Measurements from ENCODE around the gene POLG2. TPM values are rescaled to one million over a fixed set of nuclear protein-coding genes. Genes with fewer than 3 reads are reported as not detected.

POLG2 gene
- polyA plus RNA-seq, 2 of the 4 experiments (the other 2 are of a cell fraction) = 26.3 to 31.3 TPM

DNA sequence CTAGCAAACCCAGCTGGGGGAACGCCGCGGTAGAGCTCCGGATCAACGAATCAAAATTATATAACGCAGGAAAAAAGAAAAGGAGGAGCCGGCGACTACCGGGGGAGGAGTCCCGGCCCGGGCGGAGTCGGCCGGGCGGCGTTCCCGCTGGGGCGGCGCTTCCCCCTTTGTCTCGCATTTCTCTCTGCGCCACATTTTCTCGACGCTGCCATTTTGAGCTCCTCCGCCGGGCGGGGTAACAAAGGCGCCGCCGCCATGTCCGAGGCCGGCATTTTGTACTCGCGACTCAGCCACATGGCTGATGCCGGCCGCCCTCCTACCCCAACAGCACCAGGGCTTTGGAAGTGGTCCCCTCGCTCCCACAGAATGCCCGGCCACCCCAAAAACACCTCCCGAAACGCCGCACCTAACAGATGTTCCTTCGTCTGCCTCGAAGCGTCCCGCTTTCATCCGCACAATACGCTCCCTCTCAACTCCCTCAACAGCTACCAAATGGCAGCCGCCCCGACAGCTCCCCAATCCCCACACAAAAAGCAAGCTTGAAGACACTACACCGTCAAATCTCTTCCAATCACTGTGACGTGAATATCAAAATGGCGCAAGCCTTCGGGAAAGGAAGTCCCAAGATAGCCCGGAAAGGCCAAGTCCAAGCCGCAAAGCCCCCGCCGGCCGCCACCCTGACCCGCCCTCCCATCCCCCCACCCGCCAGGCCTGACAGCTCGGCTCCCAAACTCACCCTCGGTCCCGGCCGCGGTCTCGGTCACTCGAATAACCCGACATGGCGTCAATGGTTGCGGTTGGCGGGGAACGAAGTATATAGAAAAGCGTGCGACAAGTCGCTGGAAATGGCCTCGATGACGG lies 8.7 kb upstream of the POLG2 start (continued):
- TF ChIP-seq, protein P1, sequence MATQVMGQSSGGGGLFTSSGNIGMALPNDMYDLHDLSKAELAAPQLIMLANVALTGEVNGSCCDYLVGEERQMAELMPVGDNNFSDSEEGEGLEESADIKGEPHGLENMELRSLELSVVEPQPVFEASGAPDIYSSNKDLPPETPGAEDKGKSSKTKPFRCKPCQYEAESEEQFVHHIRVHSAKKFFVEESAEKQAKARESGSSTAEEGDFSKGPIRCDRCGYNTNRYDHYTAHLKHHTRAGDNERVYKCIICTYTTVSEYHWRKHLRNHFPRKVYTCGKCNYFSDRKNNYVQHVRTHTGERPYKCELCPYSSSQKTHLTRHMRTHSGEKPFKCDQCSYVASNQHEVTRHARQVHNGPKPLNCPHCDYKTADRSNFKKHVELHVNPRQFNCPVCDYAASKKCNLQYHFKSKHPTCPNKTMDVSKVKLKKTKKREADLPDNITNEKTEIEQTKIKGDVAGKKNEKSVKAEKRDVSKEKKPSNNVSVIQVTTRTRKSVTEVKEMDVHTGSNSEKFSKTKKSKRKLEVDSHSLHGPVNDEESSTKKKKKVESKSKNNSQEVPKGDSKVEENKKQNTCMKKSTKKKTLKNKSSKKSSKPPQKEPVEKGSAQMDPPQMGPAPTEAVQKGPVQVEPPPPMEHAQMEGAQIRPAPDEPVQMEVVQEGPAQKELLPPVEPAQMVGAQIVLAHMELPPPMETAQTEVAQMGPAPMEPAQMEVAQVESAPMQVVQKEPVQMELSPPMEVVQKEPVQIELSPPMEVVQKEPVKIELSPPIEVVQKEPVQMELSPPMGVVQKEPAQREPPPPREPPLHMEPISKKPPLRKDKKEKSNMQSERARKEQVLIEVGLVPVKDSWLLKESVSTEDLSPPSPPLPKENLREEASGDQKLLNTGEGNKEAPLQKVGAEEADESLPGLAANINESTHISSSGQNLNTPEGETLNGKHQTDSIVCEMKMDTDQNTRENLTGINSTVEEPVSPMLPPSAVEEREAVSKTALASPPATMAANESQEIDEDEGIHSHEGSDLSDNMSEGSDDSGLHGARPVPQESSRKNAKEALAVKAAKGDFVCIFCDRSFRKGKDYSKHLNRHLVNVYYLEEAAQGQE (IDR thresholded peaks at IDR 0.05) = peak; percentile 20; the same call in 1 of the 2 replicates
- TF ChIP-seq NR3C1 (IDR thresholded peaks at IDR 0.05) (no peak), ZSCAN20 (CRISPR knock-in tag; IDR thresholded peaks at IDR 0.05) (no peak), ESRRA (IDR thresholded peaks at IDR 0.05; ENCODE audit: borderline replicate concordance, low read length) (no peak), SREBF2 (IDR thresholded peaks at IDR 0.05) (no peak), HOXB13 (CRISPR knock-in tag; IDR thresholded peaks at IDR 0.05; ENCODE audit: low read depth) (no peak), RNF2 (IDR thresholded peaks at IDR 0.05; ENCODE audit: borderline replicate concordance, low read depth) (no peak), EP300 (IDR thresholded peaks at IDR 0.05) (no peak)
- TF ChIP-seq, protein P2, sequence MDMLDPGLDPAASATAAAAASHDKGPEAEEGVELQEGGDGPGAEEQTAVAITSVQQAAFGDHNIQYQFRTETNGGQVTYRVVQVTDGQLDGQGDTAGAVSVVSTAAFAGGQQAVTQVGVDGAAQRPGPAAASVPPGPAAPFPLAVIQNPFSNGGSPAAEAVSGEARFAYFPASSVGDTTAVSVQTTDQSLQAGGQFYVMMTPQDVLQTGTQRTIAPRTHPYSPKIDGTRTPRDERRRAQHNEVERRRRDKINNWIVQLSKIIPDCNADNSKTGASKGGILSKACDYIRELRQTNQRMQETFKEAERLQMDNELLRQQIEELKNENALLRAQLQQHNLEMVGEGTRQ (IDR thresholded peaks at IDR 0.05) = no peak

DNA sequence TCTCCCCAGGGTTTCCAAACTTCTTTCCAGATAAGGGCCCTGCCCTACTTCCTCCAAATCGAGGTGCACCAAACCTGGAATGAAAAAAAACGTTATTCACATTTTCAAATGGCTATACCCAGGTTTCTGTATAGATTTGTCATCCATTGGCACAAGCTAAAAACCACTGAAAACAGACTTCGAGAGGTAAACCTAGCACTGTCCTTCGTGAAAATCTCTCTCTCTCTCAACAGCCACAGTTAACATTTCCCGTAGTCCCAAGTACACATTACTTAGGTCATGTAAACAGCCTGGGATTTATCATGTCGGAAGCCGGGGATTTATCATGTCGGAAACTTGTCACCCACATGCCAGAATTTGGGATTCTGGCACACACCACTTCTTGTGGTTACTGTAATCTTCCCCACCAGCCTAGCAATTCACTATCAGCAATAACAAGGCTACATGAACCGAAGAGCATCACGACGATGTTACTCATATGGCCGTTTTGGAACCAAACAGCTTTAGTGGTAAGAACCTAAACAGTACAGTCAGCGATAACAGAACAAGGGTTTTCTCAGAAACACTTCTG lies 8.0 kb upstream of the POLG2 start:
- H3K27ac ChIP-seq = peak overlapping the region; percentile 96 to 97
- peak overlapping the region; percentile 93 for H3K4me2 ChIP-seq
- H3K4me1 ChIP-seq = peaks cover 48% of the 10 kb centered on the region
- H3K9me3 ChIP-seq = no peaks in the 10 kb centered on the region
- ChIA-PET POLR2A (interaction anchor here (0.6 to 4.2 kb wide), 28 partner anchors 7 to 543 kb away, joined by 3 to 132 read pairs (median 4); partner anchors contain the start of genes POLG2 and SMURF2), CTCF (interaction anchor here (0.5 to 4.9 kb wide), 11 partner anchors 9 to 144 kb away, joined by 3 to 42 read pairs (median 4); partner anchors contain the start of gene POLG2)
- peak overlapping the region; percentile 91 for H3K4me3 ChIP-seq
- FAIRE-seq (no peak), DNase-seq (ENCODE audit: low read depth in 1 of 2, low spot score in 1 of 2) (peak in 1 of 2 experiments; percentile 45), ATAC-seq (no peak)
- TF ChIP-seq TFCP2L1 (CRISPR knock-in tag; IDR thresholded peaks at IDR 0.05) (0 out of 2 replicates have a peak, but pooled peaks have one; percentile 47), MAFK (IDR thresholded peaks at IDR 0.05; ENCODE audit: partially characterized antibody) (peak; percentile 72), RAD21 (conservative IDR thresholded peaks at IDR 0.05 in 1 of 2, IDR thresholded peaks at IDR 0.05 in 1 of 2) (no peak), TP53 (CRISPR knock-in tag; IDR thresholded peaks at IDR 0.05) (no peak), SREBF2 (IDR thresholded peaks at IDR 0.05) (no peak), POLR2AphosphoS2 (conservative IDR thresholded peaks at IDR 0.05; ENCODE audit: low read length) (peak; percentile 75; the same call in 1 of the 2 replicates)
- WGBS (ENCODE audit: missing lambda C conversion rate) = 2% methylated on average over 13 of the region's 13 CpGs

DNA sequence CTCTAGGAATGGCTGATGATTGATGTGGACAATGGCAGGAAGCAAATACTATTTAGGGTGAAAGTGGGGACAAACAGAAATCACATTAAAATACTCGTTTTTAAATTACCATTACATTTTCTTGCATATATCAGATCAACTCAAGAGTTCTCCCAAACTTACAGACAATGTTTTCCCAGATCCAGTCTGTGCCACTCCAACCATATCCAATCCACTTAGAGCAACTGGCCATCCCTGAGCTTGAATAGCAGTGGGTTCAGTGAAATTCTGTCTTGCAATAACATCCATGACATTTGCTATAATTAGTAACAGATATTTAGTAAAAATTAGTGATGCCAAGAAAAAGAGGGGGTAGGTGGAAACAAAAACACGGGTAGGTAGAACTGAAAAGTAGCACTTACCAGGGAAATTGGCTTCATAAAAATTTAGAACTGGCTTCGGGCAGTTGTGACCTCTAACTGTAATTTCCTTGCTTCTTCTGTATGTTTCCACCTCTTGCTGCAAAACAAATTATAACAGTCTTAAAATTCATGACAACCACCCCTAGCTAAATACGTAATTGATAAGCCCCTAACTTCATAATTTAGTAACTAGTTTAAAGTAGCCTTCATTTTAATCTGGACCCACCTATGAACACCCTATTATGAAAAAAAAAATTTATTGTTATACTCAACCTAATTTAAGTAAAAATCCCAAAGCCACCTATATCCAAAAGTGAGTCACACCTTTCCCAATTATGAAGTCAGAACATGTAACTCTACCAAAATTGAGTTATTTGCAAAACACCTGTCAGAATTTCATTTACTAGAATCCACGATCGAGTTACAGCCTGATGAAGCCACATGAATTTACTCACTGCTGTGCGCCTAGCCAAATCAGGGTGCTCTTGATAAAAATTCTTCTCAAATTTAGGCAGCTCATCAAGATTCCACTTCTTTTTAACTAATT lies 7.2 kb upstream of the POLG2 start:
- POLR2A ChIA-PET = interaction anchor here (4.2 kb wide), 1 partner anchor 7 kb away, joined by 132 read pairs; the partner anchor contains the start of gene POLG2
- Histone ChIP-seq H3K4me1 (peaks cover 53% of the 10 kb centered on the region), H3K4me3 (peak overlapping the region; percentile 91), H3K27ac (peak overlapping the region; percentile 96 to 97; a peak in 4 of 6 replicates), H3K9me3 (no peaks in the 10 kb centered on the region), H3K4me2 (peak overlapping the region; percentile 93)
- 42% methylated on average over 7 of the region's 7 CpGs for WGBS (ENCODE audit: missing lambda C conversion rate)
- DNase-seq (ENCODE audit: low read depth in 1 of 2, low spot score in 1 of 2) = no peak
- ATAC-seq = no peak
- CTCF ChIA-PET = interaction anchor here (0.7 to 4.9 kb wide), 6 partner anchors 8 to 145 kb away, joined by 3 to 42 read pairs (median 15); partner anchors contain the start of gene POLG2
- FAIRE-seq = no peak
- TF ChIP-seq CEBPB (IDR thresholded peaks at IDR 0.05) (no peak), CHD4 (IDR thresholded peaks at IDR 0.05; ENCODE audit: borderline replicate concordance) (no peak), ZNF302 (CRISPR knock-in tag; IDR thresholded peaks at IDR 0.05) (no peak), FOSL2 (IDR thresholded peaks at IDR 0.05) (no peak), FOSL2 (CRISPR knock-in tag; IDR thresholded peaks at IDR 0.05) (0 out of 2 replicates have a peak, but pooled peaks have one; percentile 9), MAZ (IDR thresholded peaks at IDR 0.05; ENCODE audit: borderline replicate concordance, low read depth, low read length) (no peak), SMC3 (IDR thresholded peaks at IDR 0.05) (no peak), EP300 (IDR thresholded peaks at IDR 0.05) (no peak), HDAC2 (IDR thresholded peaks at IDR 0.05) (no peak), RNF2 (IDR thresholded peaks at IDR 0.05; ENCODE audit: borderline replicate concordance, low read depth) (no peak), POLR2AphosphoS2 (conservative IDR thresholded peaks at IDR 0.05; ENCODE audit: low read length) (0 out of 2 replicates have a peak, but pooled peaks have one; percentile 21), RARB (CRISPR knock-in tag; IDR thresholded peaks at IDR 0.05) (peak; percentile 60; the same call in 1 of the 2 replicates), FOXS1 (CRISPR knock-in tag; IDR thresholded peaks at IDR 0.05) (no peak)
- TF ChIP-seq, protein P3, sequence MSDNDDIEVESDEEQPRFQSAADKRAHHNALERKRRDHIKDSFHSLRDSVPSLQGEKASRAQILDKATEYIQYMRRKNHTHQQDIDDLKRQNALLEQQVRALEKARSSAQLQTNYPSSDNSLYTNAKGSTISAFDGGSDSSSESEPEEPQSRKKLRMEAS (IDR thresholded peaks at IDR 0.05) = no peak
- TF ChIP-seq, protein P4, sequence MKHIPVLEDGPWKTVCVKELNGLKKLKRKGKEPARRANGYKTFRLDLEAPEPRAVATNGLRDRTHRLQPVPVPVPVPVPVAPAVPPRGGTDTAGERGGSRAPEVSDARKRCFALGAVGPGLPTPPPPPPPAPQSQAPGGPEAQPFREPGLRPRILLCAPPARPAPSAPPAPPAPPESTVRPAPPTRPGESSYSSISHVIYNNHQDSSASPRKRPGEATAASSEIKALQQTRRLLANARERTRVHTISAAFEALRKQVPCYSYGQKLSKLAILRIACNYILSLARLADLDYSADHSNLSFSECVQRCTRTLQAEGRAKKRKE (CRISPR knock-in tag; IDR thresholded peaks at IDR 0.05; ENCODE audit: low read depth) = no peak
